GM20431 (cell line): Measurements from ENCODE around the gene TK2.
"Not testable (repeated sequence)": the region's sequence is repeated elsewhere in the genome, so short reads cannot be mapped to it uniquely, and the experiment has no call there.

Experiments
- in situ Hi-C: fragments of 300-500 bp; cut with MseI, MboI; formaldehyde crosslinking; loops from one replicate; pipeline ENCODE4 v1.15.0; 2020; ENCODE audit warnings: low sequenced_read_pairs; ENCODE audit not compliant: unreplicated experiment

The TK2 gene

DNA sequence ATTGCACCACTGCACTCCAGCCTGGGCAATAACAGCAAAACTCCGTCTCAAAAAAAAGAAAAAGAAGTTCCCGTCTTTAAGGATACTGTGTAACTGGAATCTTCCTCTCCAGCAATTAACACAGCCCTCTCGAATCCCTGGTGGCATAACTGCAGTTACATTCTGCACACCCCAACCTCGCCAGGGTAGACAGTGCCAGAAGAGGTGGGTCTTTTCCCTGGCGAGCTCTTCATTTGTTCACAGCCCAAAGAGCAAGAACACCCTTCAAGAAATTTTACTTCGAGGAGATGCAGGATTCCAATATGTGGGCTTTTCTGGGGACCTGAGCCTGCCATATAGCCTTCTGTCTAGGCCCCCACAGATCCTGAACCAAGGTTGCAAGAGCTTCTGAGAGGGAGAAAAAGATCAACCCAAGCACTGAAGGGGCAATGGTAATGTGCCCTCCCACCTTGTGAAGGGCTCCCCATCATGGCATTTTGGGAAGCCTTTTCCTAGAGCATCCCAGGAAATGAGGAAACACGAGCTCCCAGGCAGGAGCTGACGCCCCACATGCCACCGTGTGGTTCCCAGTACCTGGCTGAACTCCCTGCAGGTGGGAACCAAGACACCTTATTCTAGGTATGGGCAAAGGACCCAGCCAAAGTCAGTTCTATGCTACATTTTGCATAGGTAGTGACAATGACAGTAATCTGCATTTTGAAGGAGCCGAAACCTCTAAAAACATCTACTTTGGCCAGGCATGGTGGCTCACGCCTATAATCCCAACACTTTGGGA is 26.9 kb downstream of the TK2 start:
- in situ Hi-C loops, result no loop called here

DNA sequence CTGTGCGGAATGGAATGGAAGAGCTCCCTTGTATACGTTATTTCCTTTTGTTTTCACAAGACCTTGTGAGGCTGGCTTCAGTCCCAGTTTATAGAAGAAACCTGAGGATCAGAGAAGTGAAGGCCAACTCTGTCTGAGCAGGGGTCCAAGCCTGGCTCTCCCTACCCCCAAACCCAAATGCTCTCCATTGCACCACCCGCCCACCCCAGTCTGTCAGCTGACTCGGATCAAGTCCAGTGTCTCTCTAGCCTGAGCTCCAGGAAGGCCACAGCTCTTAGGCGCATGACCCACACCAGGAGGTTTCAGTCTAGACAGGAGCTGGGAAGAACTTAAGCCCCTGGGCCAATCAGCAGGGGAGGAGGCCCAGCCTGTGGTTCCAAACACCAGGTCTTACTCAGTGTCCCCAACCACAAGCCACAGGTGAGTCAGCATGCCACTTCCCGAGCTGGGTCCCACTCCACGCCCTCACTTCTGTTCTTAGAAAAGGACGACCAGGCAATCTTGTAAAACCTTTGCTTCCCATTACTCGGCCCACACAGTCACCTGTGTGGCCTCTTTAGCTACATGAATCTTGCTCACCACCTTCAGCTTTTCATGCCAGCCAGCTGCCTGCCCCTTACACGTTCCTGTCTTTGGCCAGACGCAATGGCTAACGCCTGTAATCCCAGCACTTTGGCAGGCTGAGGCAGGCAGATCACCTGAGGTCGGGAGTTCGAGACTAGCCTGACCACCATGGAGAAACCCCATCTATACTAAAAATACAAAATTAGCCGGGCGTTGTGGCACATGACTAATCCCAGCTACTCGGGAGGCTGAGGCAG is 27.8 kb downstream of the TK2 start:
- in situ Hi-C loops, result no loop called here

DNA sequence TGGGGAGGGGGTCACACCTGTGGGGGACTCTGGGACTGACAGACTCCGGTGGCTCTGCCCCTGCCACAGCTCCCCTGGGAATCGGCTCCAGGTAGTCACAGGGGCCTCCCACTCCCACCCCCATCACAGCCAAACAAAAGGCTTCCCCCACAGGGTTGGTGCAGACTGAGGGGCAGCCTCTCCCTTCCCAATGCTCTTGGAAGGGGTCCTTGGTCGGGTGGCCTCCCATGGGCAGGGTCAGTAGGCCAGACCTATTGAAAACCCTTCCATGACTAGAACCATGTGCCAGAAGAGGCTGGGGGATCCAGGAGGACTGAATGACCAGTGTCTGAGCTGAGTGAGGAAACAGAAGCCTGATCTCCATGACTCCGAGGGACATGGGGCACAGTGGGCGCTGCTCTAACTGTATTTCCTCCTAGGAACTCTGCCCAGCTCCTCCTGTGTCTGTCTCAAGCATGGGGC is 28.6 kb downstream of the TK2 start:
- in situ Hi-C loops, result no loop called here

DNA sequence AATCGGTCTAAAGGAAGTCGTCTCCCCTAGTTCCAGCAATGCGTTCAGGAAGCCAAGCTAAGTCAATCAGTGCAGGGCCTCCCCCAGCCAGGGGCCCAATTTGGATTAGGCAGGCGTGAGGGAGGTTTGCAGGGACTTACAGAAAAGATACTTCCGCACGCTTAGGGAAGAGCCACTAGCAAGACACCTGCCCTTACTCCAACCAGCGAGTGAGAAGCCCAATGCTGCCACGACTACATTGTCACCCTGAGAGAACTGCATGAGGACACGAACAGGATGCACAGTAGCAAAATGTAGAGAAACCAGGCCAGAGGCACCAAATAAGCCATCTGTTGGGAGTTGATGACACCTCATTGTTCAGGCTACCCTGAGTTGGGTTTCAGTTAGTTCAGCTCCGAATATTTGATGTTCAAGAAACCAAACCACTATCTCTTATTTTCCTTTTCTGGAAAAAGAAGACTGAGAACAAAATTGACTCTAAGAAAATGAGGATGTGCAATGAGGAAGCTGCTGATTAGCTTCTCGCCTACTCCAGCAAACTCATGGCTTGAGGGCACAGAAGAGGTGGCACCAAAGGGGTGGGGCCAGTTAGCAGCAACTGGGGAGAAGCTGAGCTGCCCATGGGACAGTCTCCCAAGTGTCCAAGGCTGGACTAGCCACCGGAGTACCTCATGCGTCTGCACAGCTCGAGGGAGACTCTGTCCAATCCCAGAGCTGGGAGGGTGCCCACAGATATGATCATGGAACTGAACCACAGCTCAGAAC is 29.3 kb downstream of the TK2 start:
- in situ Hi-C loops, result no loop called here

DNA sequence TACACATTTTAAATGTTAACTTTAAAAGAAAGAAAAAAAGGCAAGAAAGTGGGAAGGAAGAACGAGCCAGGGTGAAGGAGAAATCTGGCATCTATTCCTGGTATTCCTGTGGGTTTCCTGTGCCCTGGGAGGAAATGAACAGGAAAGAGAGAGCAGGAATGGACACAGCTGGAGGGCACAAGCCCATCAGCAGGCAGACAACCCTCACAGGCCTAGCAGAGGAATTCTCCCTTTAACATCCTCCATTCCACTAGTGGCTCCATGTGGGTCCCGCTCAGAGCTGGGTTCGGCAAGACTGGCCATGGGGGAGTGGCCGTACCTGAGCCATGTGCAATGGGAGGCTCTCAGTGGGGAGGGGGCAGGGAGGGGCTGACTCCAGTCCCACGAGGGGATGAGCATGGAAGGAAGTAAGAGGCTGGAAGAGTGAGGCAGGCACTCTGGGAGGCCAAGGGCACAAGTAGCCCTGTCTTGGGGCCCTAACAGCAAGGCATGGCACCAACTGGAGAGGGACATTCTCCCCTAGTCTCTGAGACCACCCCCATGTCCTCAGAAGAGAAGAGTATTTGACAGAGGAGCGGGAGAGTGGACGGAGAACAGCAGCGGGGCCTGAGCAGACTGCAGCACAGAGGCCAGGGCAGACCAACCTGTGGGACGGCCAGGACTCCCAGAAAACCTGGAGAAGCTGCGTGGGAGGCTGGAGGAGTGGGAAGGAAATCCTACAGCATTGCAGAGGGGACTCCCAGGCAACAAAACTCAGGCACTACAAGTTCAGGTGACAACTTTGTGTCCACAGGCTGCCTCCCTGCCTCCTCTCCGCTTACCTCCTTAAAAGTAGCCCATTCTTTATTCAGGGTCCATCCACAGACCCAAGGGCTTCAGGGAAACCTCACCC is 30.2 kb downstream of the TK2 start:
- in situ Hi-C loops, result no loop called here

DNA sequence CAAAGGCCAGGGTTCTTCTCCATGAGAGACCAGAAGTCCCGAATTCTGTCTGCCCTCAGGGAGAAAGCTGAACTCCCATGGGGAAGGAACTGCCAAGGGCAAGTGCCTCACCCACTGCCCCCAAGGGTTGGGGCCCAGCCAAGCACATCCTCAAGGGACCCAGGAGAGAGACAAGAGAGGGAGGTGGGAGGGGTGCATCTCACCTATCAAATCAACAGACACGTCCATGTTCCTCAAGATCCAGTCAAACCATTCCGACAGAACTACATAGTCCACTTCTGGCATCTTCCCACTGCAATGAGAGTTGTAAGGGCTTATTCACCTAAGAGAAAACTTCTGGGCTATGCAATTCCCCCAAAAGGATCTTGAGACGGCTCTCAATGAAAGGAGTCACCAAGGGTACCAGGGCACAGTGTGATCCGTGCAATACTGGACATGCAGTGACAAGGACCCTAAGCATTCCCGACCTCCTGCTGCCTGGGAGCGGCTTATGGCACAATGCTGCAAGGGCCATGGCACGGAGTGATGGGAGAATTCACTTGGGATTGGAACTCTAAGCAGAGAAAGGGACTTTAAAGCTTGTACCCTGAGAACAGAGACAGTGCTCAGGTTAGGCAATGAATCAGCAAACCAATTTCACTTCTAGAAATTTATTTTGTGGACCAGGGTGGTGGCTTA is 32.2 kb downstream of the TK2 start:
- in situ Hi-C loops, result no loop called here

DNA sequence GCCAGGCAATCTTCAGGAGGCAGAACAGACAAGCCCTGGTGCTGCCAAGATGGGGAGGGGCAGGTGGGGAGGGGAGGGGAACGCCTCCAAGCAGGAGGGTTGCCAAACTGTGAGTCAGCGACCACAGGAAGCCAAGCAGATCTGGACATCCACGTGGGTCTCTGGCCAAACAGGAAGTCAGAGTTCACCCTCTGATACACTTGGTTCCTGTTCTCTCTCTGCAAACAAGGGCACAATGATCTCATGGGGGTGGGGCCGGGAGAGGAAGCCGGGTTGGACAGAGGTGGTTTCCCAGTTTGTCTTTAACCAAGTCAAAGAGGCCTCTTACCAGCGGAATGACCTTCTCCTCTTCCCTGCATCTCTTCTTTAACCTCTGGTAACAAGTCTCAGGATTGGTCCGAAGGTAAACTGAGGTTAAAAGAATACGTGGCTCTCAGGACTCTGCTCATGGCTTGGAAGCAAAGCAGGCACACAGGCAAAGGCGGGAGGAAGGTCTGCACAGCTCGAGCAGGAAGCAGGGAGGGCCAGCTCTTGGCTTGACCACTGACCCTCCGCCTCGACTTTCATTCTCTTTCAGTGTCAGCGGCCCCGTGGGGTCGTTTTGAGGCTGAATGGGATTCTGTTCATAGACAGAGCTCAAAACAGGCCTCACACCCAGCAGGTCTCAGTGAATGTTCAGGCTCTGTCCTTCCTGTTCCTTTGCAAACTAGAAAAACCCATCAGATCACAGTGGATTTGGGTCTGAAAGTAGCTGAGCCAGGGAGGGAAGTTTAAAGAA is 32.9 kb downstream of the TK2 start:
- in situ Hi-C loops, result no loop called here

DNA sequence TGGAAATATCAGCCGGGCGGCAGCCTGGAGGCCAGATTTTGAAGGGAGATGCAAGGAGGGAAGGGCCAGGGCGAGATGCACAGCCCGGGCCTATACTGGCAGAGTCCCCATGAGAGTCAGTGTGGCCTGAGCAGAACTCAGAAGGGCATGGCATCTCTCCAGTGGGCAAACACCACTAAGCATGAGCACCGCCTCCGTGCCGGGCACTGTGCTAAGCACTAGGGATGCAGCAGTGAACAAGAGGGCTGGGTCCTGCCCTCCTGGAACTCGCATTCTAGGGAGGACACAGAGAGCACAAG is 33.5 kb downstream of the TK2 start:
- in situ Hi-C loops, result no loop called here

DNA sequence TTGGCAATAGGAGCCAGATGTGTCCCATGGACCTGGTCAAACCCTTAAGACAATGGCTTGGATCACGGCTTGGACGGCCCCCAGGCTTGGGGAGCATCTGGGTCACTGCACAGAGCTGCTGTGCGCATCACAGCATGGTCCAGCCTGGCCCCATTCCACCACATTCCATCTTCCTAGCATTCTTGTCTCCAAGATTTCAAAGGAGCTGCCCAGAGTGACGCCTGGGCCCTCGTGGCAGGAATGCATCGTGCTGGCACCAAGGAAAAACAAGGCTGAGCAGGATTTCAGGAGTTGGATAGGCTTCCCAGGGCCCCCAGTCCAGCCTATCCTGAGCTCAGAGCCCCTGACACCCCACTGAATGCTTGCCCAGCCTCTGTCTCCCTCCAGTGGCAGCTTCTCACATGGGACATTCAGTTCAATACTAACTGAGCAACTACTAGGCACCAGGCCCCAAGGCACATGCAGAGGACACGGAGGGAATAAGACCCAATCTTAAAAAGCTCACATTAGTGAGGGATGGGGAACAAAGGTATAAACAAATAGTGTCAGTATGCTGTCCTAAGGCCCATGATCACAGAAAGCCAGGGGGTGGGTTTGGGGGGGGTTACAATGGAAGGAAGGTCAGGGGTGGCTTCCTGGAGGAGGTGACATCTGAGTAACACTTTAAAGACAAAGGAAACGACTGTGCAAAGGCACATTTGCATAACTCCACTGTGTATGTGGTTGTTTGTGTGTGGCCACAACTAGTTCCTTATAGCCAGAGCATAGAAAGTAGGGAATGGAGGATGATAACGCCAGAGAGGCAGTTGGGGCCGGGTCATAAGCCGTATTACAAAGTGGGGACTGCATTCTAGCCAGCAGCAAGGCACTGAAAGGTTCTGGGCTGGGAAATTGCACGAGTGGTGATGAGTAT is 34.1 kb downstream of the TK2 start:
- in situ Hi-C loops, result no loop called here

DNA sequence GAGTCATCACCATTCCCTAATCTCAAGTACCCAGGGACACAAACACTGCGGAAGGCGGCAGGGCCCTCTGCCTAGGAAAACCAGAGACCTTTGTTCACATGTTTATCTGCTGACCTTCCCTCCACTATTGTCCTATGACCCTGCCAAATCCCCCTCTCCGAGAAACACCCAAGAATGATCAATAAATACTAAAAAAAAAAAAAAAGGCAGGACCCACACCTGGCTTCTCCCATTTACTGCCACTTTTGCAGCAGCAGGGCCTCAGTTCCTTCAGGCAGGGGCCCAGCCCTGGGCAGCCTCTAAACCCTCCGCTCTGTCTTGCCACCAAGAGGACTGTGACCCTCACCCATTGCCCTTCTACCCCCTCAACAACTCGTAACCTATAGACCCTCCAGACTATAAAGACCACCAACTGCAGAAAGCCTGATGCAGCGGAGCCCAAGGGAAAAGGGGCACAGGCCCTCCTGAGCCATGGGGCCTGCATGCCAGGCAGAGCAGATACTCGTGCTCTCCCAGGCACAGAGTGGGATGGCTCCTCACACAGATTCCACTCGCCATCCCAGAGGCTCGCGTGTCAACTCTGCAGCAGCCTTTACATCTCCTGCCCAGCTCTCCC is 34.8 kb downstream of the TK2 start:
- in situ Hi-C loops, result not testable (repeated sequence)

DNA sequence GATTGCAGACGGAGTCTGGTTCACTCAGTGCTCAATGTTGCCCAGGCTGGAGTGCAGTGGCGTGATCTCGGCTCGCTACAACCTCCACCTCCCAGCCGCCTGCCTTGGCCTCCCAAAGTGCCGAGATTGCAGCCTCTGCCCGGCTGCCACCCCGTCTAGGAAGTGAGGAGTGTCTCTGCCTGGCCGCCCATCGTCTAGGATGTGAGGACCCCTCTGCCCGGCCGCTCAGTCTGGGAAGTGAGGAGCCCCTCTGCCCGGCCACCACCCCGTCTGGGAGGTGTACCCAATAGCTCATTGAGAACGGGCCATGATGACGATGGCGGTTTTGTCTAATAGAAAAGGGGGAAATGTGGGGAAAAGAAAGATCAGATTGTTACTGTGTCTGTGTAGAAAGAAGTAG is 35.5 kb downstream of the TK2 start:
- in situ Hi-C loops, result not testable (repeated sequence)

DNA sequence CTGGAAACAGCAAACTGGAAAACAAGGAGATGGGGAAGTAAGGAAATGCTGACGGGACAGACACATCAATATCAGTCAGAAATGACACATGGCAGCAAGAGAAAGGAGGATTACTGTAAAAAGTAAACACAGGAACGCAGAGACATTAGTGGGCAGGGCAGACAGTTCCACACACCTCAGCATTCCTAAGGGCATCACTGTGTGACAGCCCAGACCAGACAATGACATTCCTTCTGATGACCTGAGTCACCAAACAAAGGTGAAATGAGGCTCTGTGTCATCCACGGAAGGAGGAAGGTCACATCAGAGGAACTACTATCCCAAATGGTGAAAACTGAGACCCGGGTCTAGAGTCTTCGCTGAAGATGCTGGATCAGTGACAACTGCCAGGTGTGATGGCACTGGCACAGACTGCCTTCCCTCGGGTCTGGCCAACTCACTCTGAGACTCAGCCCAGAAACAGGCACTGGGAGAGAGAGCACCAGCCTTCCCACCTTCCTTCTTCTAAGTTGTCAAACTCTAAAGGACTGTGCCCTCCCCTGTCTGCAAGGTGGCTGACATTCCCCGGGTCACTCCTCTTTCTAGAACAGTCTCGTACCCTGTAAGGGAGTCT is 36.7 kb downstream of the TK2 start:
- in situ Hi-C loops, result no loop called here

DNA sequence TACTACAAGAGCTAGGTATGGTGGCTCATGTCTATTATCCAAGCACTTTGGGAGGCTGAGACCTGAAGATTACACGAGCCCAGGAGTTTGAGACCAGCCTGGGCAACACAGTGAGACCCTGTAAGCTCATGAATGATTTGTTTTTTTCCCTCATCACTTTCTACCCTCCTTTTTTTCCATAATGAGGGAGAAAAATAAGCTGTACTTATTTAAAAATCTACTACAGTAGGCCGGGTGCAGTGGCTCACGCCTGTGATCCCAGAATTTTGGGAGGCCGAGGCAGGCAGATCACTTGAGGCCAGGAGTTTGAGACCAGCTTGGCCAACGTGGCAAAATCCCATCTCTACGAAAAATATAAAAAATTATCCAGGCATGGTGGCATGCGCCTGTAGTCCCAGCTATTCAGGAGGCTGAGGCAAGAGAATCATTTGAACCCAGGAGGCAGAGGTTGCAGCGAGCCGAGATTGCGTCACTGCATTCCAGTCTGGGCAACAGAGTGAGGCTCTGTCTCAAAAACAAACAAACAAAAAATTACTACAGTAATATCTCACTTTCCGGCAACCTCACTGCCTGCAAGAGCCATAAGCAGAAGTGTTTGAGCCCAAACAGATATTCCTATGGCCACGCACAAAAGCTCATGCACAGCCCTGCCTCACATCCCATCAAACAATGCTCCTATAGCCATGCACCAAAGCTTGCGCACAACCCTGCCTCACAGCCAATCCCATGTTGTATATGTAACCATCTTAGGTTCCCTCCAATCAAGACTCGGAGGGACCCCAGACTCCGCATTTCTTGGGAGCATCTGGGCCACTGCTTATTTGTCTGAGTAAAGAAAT is 37.4 kb downstream of the TK2 start:
- in situ Hi-C loops, result no loop called here

DNA sequence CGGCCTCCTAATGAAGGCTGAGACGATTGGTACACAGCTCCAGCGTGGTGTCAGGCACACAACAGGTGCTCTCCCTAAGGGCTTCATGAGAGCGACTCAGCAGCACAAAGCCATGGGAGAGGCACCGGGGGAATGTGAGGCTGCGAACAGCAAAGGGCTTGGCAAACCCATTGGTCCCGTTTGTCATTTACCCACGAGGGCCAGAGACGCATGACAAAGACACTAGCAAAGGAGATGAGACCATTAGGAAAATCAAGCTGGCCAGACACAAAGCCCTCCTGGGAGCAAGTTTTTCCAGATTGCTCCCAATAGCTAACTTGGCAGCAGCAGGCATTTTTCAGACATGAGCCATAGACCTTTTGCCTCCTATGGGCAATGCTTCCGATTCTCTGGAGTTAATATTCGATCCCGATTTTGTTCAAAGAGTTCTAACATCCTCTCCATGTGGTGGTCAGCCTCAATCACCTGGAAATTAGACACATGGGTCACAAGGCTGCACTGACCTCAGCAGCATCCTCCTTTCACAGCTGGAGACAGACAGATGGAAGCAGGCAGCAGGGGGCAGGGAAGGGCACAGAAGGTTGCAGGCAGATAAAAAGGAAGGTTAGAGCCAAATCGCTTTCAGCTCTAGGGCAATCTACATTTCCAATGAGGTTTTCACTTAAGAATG is 38.2 kb downstream of the TK2 start:
- in situ Hi-C loops, result no loop called here
